IgD-negative memory B cell (primary cell): ENCODE measurements around the gene LRRC4B. TPM values are rescaled to one million over a fixed set of nuclear protein-coding genes. Genes with fewer than 3 reads are reported as not detected.

Source experiments
- H3K27ac Mint-ChIP-seq, 3 donors: one replicate each; pipeline ENCODE4 v1.8.0; 2020 to 2022; ENCODE audit warnings: mild to moderate bottlenecking in 3 of 3, mixed read lengths in 3 of 3, moderate library complexity in 1 of 3
- H3K27me3 Mint-ChIP-seq: one replicate; pipeline ENCODE4 v1.8.0; 2021; ENCODE audit warnings: mixed read lengths
- H3K36me3 Mint-ChIP-seq: one replicate; pipeline ENCODE4 v1.8.0; 2020; ENCODE audit warnings: mild to moderate bottlenecking, mixed read lengths
- H3K4me1 Mint-ChIP-seq, 3 donors: one replicate each; pipeline ENCODE4 v1.8.0; 2020 to 2022; ENCODE audit warnings: mixed read lengths in 3 of 3, mild to moderate bottlenecking in 1 of 3
- H3K4me3 Mint-ChIP-seq, 4 donors: one replicate each; pipeline ENCODE4 v1.8.0; 2020 to 2022; ENCODE audit warnings: mild to moderate bottlenecking in 4 of 4, mixed read lengths in 4 of 4, moderate library complexity in 3 of 4
- H3K9me3 Mint-ChIP-seq, 3 donors: one replicate each; pipeline ENCODE4 v1.8.0; 2020 to 2021; ENCODE audit warnings: mixed read lengths in 3 of 3, mild to moderate bottlenecking in 1 of 3
- polyA plus RNA-seq: library from polyadenylated mRNA; unstranded; fragments of 300-500 nt; fragmentation: Illumina TruSeq; gene quantifications from one replicate; pipeline ENCODE4 v1.2.3, GENCODE V29; 2021

Gene LRRC4B
- polyA plus RNA-seq, 1 donor from 2014 or later, result not detected

DNA sequence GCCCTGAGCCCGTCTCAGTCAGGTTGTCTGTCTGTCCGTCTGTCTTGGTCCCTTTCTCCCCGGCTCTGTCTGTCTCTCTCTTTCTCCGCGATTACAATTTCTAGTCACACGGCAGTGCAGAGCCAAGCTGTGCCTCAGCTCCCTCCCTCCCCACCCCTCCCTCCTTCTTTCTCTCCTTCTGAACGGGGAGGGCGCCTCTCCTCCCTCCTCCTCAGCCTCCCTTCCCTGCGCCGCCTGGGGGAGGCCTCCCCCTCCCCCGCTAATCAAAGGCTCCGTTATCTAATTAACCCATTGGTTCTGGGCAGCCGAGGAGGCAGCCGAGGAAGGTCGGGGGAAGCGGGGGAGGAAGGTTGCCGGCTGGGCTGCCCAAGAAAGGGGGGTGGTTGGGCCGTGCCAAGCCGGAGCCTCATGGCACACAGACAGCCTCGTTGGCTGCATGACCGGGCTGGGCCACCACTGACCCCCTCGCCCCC is 16.5 kb downstream of the LRRC4B start:
- H3K27me3 Mint-ChIP-seq, result peaks cover 49% of the 10 kb centered on the region
- H3K9me3 Mint-ChIP-seq, result peaks cover 0 to 5% (median 0%) of the 10 kb centered on the region in 3 donors
- H3K4me1 Mint-ChIP-seq, result peaks cover 0 to 4% (median 0%) of the 10 kb centered on the region in 3 donors
- H3K36me3 Mint-ChIP-seq, result no peaks in the 10 kb centered on the region
- no peak overlapping the region for H3K27ac Mint-ChIP-seq
- no peak overlapping the region for H3K4me3 Mint-ChIP-seq

- Mint-ChIP-seq H3K9me3 (peaks cover 0 to 5% (median 0%) of the 10 kb centered on the region in 3 donors), H3K27ac (no peak overlapping the region), H3K36me3 (no peaks in the 10 kb centered on the region), H3K4me1 (no peaks in the 10 kb centered on the region), H3K27me3 (peaks cover 45% of the 10 kb centered on the region), H3K4me3 (no peak overlapping the region)
Measured at GRCh38 chr19:50551034-50551714, 17.1 kb downstream of the LRRC4B start.

DNA sequence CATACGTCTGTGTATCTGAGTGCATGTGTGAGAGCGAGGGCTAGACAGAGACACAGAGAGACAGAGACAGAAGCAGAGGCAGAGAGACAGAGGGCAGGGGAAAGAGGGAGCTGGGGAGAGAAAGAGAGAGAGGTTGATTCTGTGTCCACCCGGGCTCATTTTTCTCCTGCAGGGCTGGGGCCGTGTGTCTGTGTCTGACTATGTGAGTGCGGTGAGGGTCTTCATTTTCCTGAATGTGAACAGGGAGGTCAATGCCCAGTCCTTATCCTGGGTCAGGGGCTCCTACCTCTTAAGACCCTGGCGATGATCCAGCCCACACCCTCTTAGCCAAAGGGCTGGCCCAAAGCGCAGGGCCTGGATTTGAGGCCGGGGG is 17.7 kb downstream of the LRRC4B start:
- Mint-ChIP-seq H3K9me3 (peaks cover 0 to 5% (median 0%) of the 10 kb centered on the region in 3 donors), H3K27ac (no peak overlapping the region), H3K4me1 (no peaks in the 10 kb centered on the region), H3K4me3 (no peak overlapping the region), H3K27me3 (peaks cover 43% of the 10 kb centered on the region), H3K36me3 (no peaks in the 10 kb centered on the region)

- no peak overlapping the region for H3K4me3 Mint-ChIP-seq
- peaks cover 39% of the 10 kb centered on the region for H3K27me3 Mint-ChIP-seq
- peaks cover 0 to 2% (median 1%) of the 10 kb centered on the region in 3 donors for H3K4me1 Mint-ChIP-seq
- H3K9me3 Mint-ChIP-seq, result peaks cover 0 to 3% (median 0%) of the 10 kb centered on the region in 3 donors
- no peak overlapping the region for H3K27ac Mint-ChIP-seq
- H3K36me3 Mint-ChIP-seq, result no peaks in the 10 kb centered on the region
Measured at GRCh38 chr19:50549927-50550593, 18.2 kb downstream of the LRRC4B start.

GRCh38 chr19:50549059-50549926 is 18.9 kb downstream of the LRRC4B start:
- peaks cover 0 to 2% (median 1%) of the 10 kb centered on the region in 3 donors for H3K4me1 Mint-ChIP-seq

GRCh38 chr19:50548191-50549058 is 19.8 kb downstream of the LRRC4B start:
- Mint-ChIP-seq H3K4me1 (peaks cover 0 to 2% (median 1%) of the 10 kb centered on the region in 3 donors), H3K27me3 (peaks cover 28% of the 10 kb centered on the region), H3K27ac (no peak overlapping the region), H3K36me3 (no peaks in the 10 kb centered on the region), H3K4me3 (no peak overlapping the region), H3K9me3 (peaks cover 0 to 1% (median 0%) of the 10 kb centered on the region in 3 donors)

More at GRCh38 chr19:50549059-50549926, 18.9 kb downstream of the LRRC4B start:
- H3K4me3 Mint-ChIP-seq, result no peak overlapping the region
- H3K27me3 Mint-ChIP-seq, result peaks cover 34% of the 10 kb centered on the region
- no peak overlapping the region for H3K27ac Mint-ChIP-seq
- H3K9me3 Mint-ChIP-seq, result peaks cover 0 to 3% (median 0%) of the 10 kb centered on the region in 3 donors
- no peaks in the 10 kb centered on the region for H3K36me3 Mint-ChIP-seq

GRCh38 chr19:50547385-50548190 is 20.6 kb downstream of the LRRC4B start:
- Mint-ChIP-seq H3K27ac (no peak overlapping the region), H3K4me1 (peaks cover 0 to 3% (median 2%) of the 10 kb centered on the region in 3 donors), H3K36me3 (no peaks in the 10 kb centered on the region), H3K9me3 (no peaks in the 10 kb centered on the region), H3K4me3 (no peak overlapping the region), H3K27me3 (peaks cover 23% of the 10 kb centered on the region)

DNA sequence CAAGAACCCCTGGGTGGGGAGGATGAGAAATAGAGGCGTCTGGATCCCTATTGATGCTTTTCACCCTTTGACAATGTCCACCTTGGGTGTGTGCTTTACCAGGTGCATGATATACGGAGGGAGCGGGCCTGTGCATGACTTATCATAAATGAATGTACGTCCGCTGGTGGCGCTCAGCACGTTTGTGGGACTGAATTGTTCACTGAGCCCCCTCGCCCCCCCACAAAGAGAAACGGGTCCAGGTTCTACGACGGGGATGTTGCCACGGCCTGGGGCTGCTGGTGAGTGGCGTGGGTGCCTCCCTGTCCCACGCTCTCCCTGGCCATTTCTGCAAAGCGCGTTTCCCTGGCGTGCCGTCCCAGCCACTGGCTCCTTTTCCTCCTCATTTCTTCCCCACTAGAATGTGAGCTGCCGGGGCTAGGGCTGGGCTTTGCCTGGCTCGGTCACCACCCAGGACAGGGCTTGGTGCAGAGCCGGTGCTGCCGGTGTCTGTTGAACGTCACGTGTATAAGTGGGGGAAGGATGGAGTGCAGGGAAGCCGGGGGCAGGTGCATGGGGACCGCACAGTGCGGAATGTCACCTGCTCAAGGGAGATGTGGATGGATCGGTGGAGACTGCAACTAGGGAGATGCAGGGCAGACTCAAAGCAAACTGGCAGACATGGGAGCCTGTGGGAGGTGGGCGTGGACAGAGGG is 21.6 kb downstream of the LRRC4B start:
- no peak overlapping the region for H3K4me3 Mint-ChIP-seq
- H3K36me3 Mint-ChIP-seq, result no peaks in the 10 kb centered on the region
- no peaks in the 10 kb centered on the region for H3K9me3 Mint-ChIP-seq
- H3K4me1 Mint-ChIP-seq, result peaks cover 0 to 3% (median 2%) of the 10 kb centered on the region in 3 donors
- no peak overlapping the region for H3K27ac Mint-ChIP-seq
- peaks cover 20% of the 10 kb centered on the region for H3K27me3 Mint-ChIP-seq

DNA sequence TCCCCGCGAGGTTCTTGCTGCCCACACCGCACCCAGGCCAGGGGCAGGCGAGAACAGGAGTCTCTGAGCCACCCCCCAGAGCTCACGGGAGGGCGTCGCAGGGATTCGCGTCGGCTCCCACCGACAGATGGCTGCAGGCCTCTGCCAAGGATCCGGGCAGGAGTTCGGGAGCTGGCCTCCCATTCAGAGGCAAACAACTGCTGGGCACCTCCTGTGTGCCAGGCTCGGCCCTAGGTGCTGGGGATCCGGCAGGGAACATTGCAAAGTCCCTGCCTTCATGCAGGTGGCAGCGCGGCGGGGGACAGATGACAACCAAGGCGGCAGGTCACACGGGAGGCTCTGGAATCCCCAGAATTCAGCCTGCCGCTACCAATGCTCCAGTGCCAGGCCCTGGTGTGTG is 25.3 kb downstream of the LRRC4B start:
- H3K9me3 Mint-ChIP-seq, result no peaks in the 10 kb centered on the region
- peaks cover 9% of the 10 kb centered on the region for H3K27me3 Mint-ChIP-seq
- no peak overlapping the region for H3K4me3 Mint-ChIP-seq
- peaks cover 0 to 3% (median 2%) of the 10 kb centered on the region in 3 donors for H3K4me1 Mint-ChIP-seq
- no peak overlapping the region for H3K27ac Mint-ChIP-seq
- H3K36me3 Mint-ChIP-seq, result no peaks in the 10 kb centered on the region

DNA sequence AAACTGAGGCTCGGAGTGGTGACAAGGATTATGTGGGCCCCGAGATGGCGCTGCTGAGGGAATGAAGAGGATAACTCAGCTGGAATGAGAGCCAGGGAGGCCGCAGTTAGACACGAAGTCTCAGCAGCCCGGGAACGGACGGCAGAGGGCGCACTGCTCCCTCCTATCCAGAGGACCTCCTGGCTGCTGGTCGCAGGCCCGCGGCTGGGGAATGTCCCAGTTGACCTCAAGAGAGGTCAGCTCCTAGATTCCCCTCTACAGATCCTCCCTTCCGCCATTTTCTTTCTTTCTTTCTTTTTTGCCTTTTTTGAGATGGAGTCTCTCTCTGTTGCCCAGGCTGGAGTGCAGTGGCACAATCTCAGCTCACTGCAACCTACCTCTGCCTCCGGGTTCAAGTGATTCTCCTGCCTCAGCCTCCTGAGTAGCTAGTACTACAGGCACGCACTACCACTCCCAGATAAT is 30.4 kb downstream of the LRRC4B start:
- H3K27ac Mint-ChIP-seq, result no peak overlapping the region
- H3K4me1 Mint-ChIP-seq, result peaks cover 0 to 3% (median 1%) of the 10 kb centered on the region in 3 donors
- H3K9me3 Mint-ChIP-seq, result peaks cover 7 to 13% (median 7%) of the 10 kb centered on the region in 3 donors
- H3K27me3 Mint-ChIP-seq, result peaks cover 11% of the 10 kb centered on the region
- H3K36me3 Mint-ChIP-seq, result no peaks in the 10 kb centered on the region
- peak overlapping the region in 1 of 4 donors; percentile 77 for H3K4me3 Mint-ChIP-seq

DNA sequence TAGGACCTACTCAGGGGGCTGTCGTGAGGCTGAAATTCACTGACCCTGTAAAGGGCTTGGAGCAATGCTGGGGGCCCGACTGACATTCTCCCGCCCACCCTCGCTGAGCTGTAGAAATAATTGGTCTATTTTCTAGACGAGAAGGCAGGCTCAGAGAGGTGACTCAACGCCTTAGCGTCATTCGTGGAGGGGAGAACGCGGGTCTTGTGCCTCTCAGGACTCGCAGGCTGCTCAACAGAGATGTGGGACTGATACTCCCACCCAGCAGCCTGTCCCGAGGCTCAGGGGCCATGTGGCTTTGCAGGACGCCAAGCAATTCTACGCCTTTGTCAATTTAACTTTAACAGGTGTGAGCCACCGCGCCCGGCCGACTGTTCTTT is 30.9 kb downstream of the LRRC4B start:
- H3K4me1 Mint-ChIP-seq, result peaks cover 0 to 2% (median 1%) of the 10 kb centered on the region in 3 donors
- peaks cover 11 to 18% (median 12%) of the 10 kb centered on the region in 3 donors for H3K9me3 Mint-ChIP-seq
- no peaks in the 10 kb centered on the region for H3K36me3 Mint-ChIP-seq
- peaks cover 15% of the 10 kb centered on the region for H3K27me3 Mint-ChIP-seq
- H3K4me3 Mint-ChIP-seq, result peak overlapping the region in 1 of 4 donors; percentile 77
- no peak overlapping the region for H3K27ac Mint-ChIP-seq

GRCh38 chr19:50536662-50537305 is 31.5 kb downstream of the LRRC4B start:
- Mint-ChIP-seq H3K36me3 (no peaks in the 10 kb centered on the region), H3K9me3 (peaks cover 13 to 20% (median 14%) of the 10 kb centered on the region in 3 donors), H3K27me3 (peaks cover 17% of the 10 kb centered on the region), H3K27ac (peak overlapping the region in 1 of 3 donors; percentile 54), H3K4me3 (no peak overlapping the region), H3K4me1 (peaks cover 0 to 2% (median 1%) of the 10 kb centered on the region in 3 donors)
